A673 (cell line): Measurements from ENCODE around the gene TMEM178B. TPM values are rescaled to one million over a fixed set of nuclear protein-coding genes. Genes with fewer than 3 reads are reported as not detected.

ENCODE experiments used
- BruUV-seq: library from RNA; stranded (reverse); fragments of 400-500 nt; replicated peaks from 2 replicates; lab custom pipeline; 2021; lab: Mats Ljungman, UMichigan
- CTCF ChIA-PET: fragments of 300-600 bp; sonication (Branson Sonifier 250); formaldehyde crosslinking; loops from one replicate; lab custom pipeline; 2022; ENCODE audit warnings: antibody characterized with exemption; lab: Charles Lee
- POLR2A ChIA-PET: fragments of 300-600 bp; sonication (Branson Sonifier 250); formaldehyde crosslinking; loops from one replicate; lab custom pipeline; 2022; ENCODE audit warnings: antibody characterized with exemption; ENCODE audit not compliant: low non-redundant PET; lab: Charles Lee
- DNase-seq: peaks from one replicate; pipeline ENCODE4 v3.0.0-alpha.2; 2015; ENCODE audit warnings: low spot score
- H3K27ac ChIP-seq: fragments of 200-600 bp; sonication (generic); 2 replicates; pipeline ENCODE4 v1.5.1; 2016; ENCODE audit warnings: mixed run types, low read depth, mild to moderate bottlenecking, mixed read lengths, antibody characterized with exemption, low read length; ENCODE audit not compliant: poor library complexity, severe bottlenecking
- H3K27me3 ChIP-seq: fragments of 200-600 bp; sonication (generic); replicated peaks from 2 replicates; pipeline ENCODE4 v1.6.1; 2017; ENCODE audit warnings: mixed run types, low read depth, mild to moderate bottlenecking, mixed read lengths, antibody characterized with exemption, low read length; ENCODE audit not compliant: insufficient read depth, poor library complexity
- H3K36me3 ChIP-seq: fragments of 200-600 bp; sonication (generic); 2 replicates; pipeline ENCODE4 v1.6.1; 2016; ENCODE audit warnings: mixed run types, mild to moderate bottlenecking, mixed read lengths, antibody characterized with exemption, low read length; ENCODE audit not compliant: insufficient read depth, poor library complexity, severe bottlenecking
- H3K4me1 ChIP-seq: fragments of 200-600 bp; sonication (generic); 2 replicates; pipeline ENCODE4 v1.6.1; 2017; ENCODE audit warnings: mixed run types, mild to moderate bottlenecking, mixed read lengths, antibody characterized with exemption, low read length; ENCODE audit not compliant: insufficient read depth, poor library complexity, severe bottlenecking
- H3K4me3 ChIP-seq: fragments of 200-600 bp; sonication (generic); 2 replicates; pipeline ENCODE4 v1.5.1; 2016; ENCODE audit warnings: low read depth, mixed run types, mild to moderate bottlenecking, mixed read lengths, low read length; ENCODE audit not compliant: poor library complexity, severe bottlenecking
- H3K9me3 ChIP-seq: fragments of 200-600 bp; sonication (generic); 2 replicates; pipeline ENCODE4 v1.6.1; 2016; ENCODE audit warnings: mixed run types, low read depth, mild to moderate bottlenecking, mixed read lengths, antibody characterized with exemption, low read length; ENCODE audit not compliant: poor library complexity, severe bottlenecking
- CTCF ChIP-seq: fragments of 300-800, 200-600 bp; sonication (generic); conservative IDR thresholded peaks from 2 replicates; pipeline ENCODE4 v1.5.1; 2017; ENCODE audit warnings: low read depth, mild to moderate bottlenecking, antibody characterized with exemption, low read length, moderate library complexity, mixed read lengths
- EZH2 ChIP-seq: fragments of 200-600 bp; sonication (generic); IDR thresholded peaks from 2 replicates; pipeline ENCODE4 v1.6.1; 2017; ENCODE audit warnings: borderline replicate concordance, low read depth, mild to moderate bottlenecking, mixed read lengths, antibody characterized with exemption, low read length; ENCODE audit not compliant: poor library complexity, severe bottlenecking
- intact Hi-C: fragments of 100-400 bp; cut with micrococcal nuclease; formaldehyde crosslinking; loops from one replicate; pipeline ENCODE4 v1.10.0; 2022; ENCODE audit not compliant: unreplicated experiment
- total RNA-seq: library from RNA; stranded (reverse); gene quantifications from 2 replicates; pipeline ENCODE4 v1.2.3, GENCODE V29; 2021

The TMEM178B gene
- total RNA-seq, 1 experiment from 2014 or later = 2.8 TPM

GRCh38 chr7:141228482-141228881 lies 154.6 kb downstream of the TMEM178B start:
- BruUV-seq = no TSS peak
- H3K4me3 ChIP-seq = no peak overlapping the region
- peaks cover 2% of the 10 kb centered on the region for H3K4me1 ChIP-seq
- H3K9me3 ChIP-seq = no peaks in the 10 kb centered on the region
- H3K27ac ChIP-seq = no peak overlapping the region
- H3K36me3 ChIP-seq = no peaks in the 10 kb centered on the region
- no peak for DNase-seq
- CTCF ChIA-PET = no interaction called here
- intact Hi-C loops = no loop called here
- no peak for TF ChIP-seq EZH2
- no peak for TF ChIP-seq CTCF
- no peaks in the 10 kb centered on the region for H3K27me3 ChIP-seq
- POLR2A ChIA-PET = no interaction called here

- Histone ChIP-seq H3K4me3 (no peak overlapping the region), H3K4me1 (peaks cover 2% of the 10 kb centered on the region), H3K27ac (no peak overlapping the region), H3K27me3 (no peaks in the 10 kb centered on the region), H3K9me3 (no peaks in the 10 kb centered on the region), H3K36me3 (no peaks in the 10 kb centered on the region)
- intact Hi-C loops = loop anchor here (5.0 kb wide), 1 partner anchor 419 kb away; no protein-coding TSS in a partner anchor
- ChIA-PET POLR2A (no interaction called here), CTCF (interaction anchor here (0.6 to 1.4 kb wide), 2 partner anchors 216 to 421 kb away, joined by 3 to 5 read pairs; partner anchors contain the start of gene MRPS33)
- BruUV-seq = no TSS peak
- peak; percentile 70 for DNase-seq
- TF ChIP-seq EZH2 (no peak), CTCF (peak; percentile 31; the same call in 1 of the 2 replicates)
Observed at GRCh38 chr7:141231018-141231792, 157.3 kb downstream of the TMEM178B start.

GRCh38 chr7:141232286-141233051 lies 158.6 kb downstream of the TMEM178B start:
- DNase-seq = peak; percentile 26
- no peak overlapping the region for H3K4me3 ChIP-seq
- no TSS peak for BruUV-seq
- CTCF ChIA-PET = interaction anchor here (0.5 to 1.4 kb wide), 2 partner anchors 217 to 1106 kb away, joined by 3 read pairs; partner anchors contain the start of gene MRPS33
- H3K27ac ChIP-seq = no peak overlapping the region
- no peaks in the 10 kb centered on the region for H3K36me3 ChIP-seq
- H3K9me3 ChIP-seq = no peaks in the 10 kb centered on the region
- H3K27me3 ChIP-seq = no peaks in the 10 kb centered on the region
- TF ChIP-seq CTCF (no peak), EZH2 (no peak)
- peaks cover 2% of the 10 kb centered on the region for H3K4me1 ChIP-seq
- POLR2A ChIA-PET = interaction anchor here (0.6 kb wide), 1 partner anchor 37 kb away, joined by 3 read pairs; no protein-coding TSS in a partner anchor
- intact Hi-C loops = loop anchor here (5.0 kb wide), 1 partner anchor 420 kb away; no protein-coding TSS in a partner anchor
